GM19099 (cell line): ENCODE data around the gene CCDC57.

ENCODE experiments used
- POLR2A ChIP-seq: IDR thresholded peaks from 3 replicates; pipeline ENCODE4 v1.6.1; 2011; ENCODE audit warnings: low read depth; ENCODE audit not compliant: insufficient read length; ENCODE audit errors: extremely low read depth

CCDC57 gene

GRCh38 chr17:82090549-82091263 is 121.9 kb downstream of the CCDC57 start:
- no peak for TF ChIP-seq POLR2A

GRCh38 chr17:82089723-82090548 is 122.7 kb downstream of the CCDC57 start:
- no peak for TF ChIP-seq POLR2A

GRCh38 chr17:82088838-82089722 is 123.6 kb downstream of the CCDC57 start:
- no peak for TF ChIP-seq POLR2A

GRCh38 chr17:82087961-82088837 is 124.4 kb downstream of the CCDC57 start:
- no peak for TF ChIP-seq POLR2A

- TF ChIP-seq POLR2A, result no peak
Measured at GRCh38 chr17:82086941-82087906, 125.4 kb downstream of the CCDC57 start.

GRCh38 chr17:82085931-82086764 is 126.5 kb downstream of the CCDC57 start:
- no peak for TF ChIP-seq POLR2A

GRCh38 chr17:82085031-82085861 is 127.4 kb downstream of the CCDC57 start:
- no peak for TF ChIP-seq POLR2A

GRCh38 chr17:82084373-82085030 is 128.1 kb downstream of the CCDC57 start:
- TF ChIP-seq POLR2A, result no peak

GRCh38 chr17:82083533-82084359 is 128.9 kb downstream of the CCDC57 start:
- TF ChIP-seq POLR2A, result no peak

GRCh38 chr17:82083009-82083408 is 129.6 kb downstream of the CCDC57 start:
- no peak for TF ChIP-seq POLR2A

GRCh38 chr17:82082456-82082855 is 130.2 kb downstream of the CCDC57 start:
- no peak for TF ChIP-seq POLR2A
